Spleen (tissue), 7 donors: ENCODE results near the gene SLIT3.

Experiments used
- CTCF ChIP-seq, 11 experiments: fragments of 200-600 bp in 7 of 11; fragments of 450-650 bp in 4 of 11; sonication (generic) in 4 of 11; IDR thresholded peaks in 8 of 11; conservative IDR thresholded peaks in 3 of 11; 1 replicate in 7 of 11; 2 replicates in 4 of 11; pipeline versions ENCODE4 v1.4.0 to v1.8.0; 2016 to 2021; ENCODE audit warnings: antibody characterized with exemption in 11 of 11, inconsistent platforms in 4 of 11, mild to moderate bottlenecking in 1 of 11
- POLR2A ChIP-seq, 3 donors: fragments of 450-650 bp; IDR thresholded peaks; one replicate each; pipeline ENCODE4 v1.5.1; 2017; ENCODE audit warnings: antibody characterized with exemption in 3 of 3, mild to moderate bottlenecking in 1 of 3
- POLR2AphosphoS5 ChIP-seq, 3 donors: sonication (generic); formaldehyde crosslinking; IDR thresholded peaks; one replicate each; pipeline ENCODE4 v1.5.1; 2017; ENCODE audit warnings: antibody characterized with exemption in 3 of 3
- donor health status: DM: no; HTN: no; CAD: no; lungs with moderate emphysema.
- donor health status: DM: no; HTN: no; CAD: no.
- donor health status: DM: no; HTN: no; CAD: no.

- TF ChIP-seq CTCF (IDR thresholded peaks at IDR 0.05 in 8 of 11, conservative IDR thresholded peaks at IDR 0.05 in 3 of 11) (no peak), POLR2AphosphoS5 (IDR thresholded peaks at IDR 0.05) (no peak), POLR2A (IDR thresholded peaks at IDR 0.05) (no peak)
Observed at GRCh38 chr5:168850683-168851082, 450.3 kb downstream of the SLIT3 start.
